ENCODE results near the gene LRRC28. TPM values are rescaled to one million over a fixed set of nuclear protein-coding genes. Genes with fewer than 3 reads are reported as not detected.
A peak's percentile ranks its signal among the peaks of the same experiment; 100 is the strongest.

LRRC28 gene
- total RNA-seq, 1 donor from 2014 or later = 34.2 TPM

GRCh38 chr15:99241752-99242151 lies 9.5 kb upstream of the LRRC28 start:
- Histone ChIP-seq H3K4me3 (ENCODE audit: low read depth, low read length) (no peak overlapping the region), H3K36me3 (ENCODE audit: control insufficient read depth, insufficient read depth, low read length) (no peaks in the 10 kb centered on the region), H3K27me3 (ENCODE audit: control insufficient read depth, insufficient read depth, low read length) (no peaks in the 10 kb centered on the region)
- DNase-seq (ENCODE audit: low read depth) = no peak
- no peak for TF ChIP-seq CTCF (IDR thresholded peaks at IDR 0.05; ENCODE audit: insufficient read depth, low read length, poor library complexity, severe bottlenecking)

GRCh38 chr15:99244306-99244705 lies 7.0 kb upstream of the LRRC28 start:
- no peak for DNase-seq (ENCODE audit: low read depth)
- TF ChIP-seq CTCF (IDR thresholded peaks at IDR 0.05; ENCODE audit: insufficient read depth, low read length, poor library complexity, severe bottlenecking) = no peak
- no peaks in the 10 kb centered on the region for H3K27me3 ChIP-seq (ENCODE audit: control insufficient read depth, insufficient read depth, low read length)
- H3K4me3 ChIP-seq (ENCODE audit: low read depth, low read length) = no peak overlapping the region
- no peaks in the 10 kb centered on the region for H3K36me3 ChIP-seq (ENCODE audit: control insufficient read depth, insufficient read depth, low read length)

GRCh38 chr15:99247062-99247461 lies 4.2 kb upstream of the LRRC28 start:
- no peak for TF ChIP-seq CTCF (IDR thresholded peaks at IDR 0.05; ENCODE audit: insufficient read depth, low read length, poor library complexity, severe bottlenecking)
- Histone ChIP-seq H3K27me3 (ENCODE audit: control insufficient read depth, insufficient read depth, low read length) (no peaks in the 10 kb centered on the region), H3K36me3 (ENCODE audit: control insufficient read depth, insufficient read depth, low read length) (no peaks in the 10 kb centered on the region), H3K4me3 (ENCODE audit: low read depth, low read length) (no peak overlapping the region)
- no peak for DNase-seq (ENCODE audit: low read depth)

- TF ChIP-seq CTCF (IDR thresholded peaks at IDR 0.05; ENCODE audit: insufficient read depth, low read length, poor library complexity, severe bottlenecking) = no peak
- no peak for DNase-seq (ENCODE audit: low read depth)
- Histone ChIP-seq H3K36me3 (ENCODE audit: control insufficient read depth, insufficient read depth, low read length) (no peaks in the 10 kb centered on the region), H3K4me3 (ENCODE audit: low read depth, low read length) (peak overlapping the region; percentile 25), H3K27me3 (ENCODE audit: control insufficient read depth, insufficient read depth, low read length) (no peaks in the 10 kb centered on the region)
Observed at GRCh38 chr15:99248000-99248715, 3.1 kb upstream of the LRRC28 start.

- Histone ChIP-seq H3K27me3 (ENCODE audit: control insufficient read depth, insufficient read depth, low read length) (no peaks in the 10 kb centered on the region), H3K36me3 (ENCODE audit: control insufficient read depth, insufficient read depth, low read length) (no peaks in the 10 kb centered on the region), H3K4me3 (ENCODE audit: low read depth, low read length) (peak within 1 kb of the TSS; percentile 79)
- no peak for TF ChIP-seq CTCF (IDR thresholded peaks at IDR 0.05; ENCODE audit: insufficient read depth, low read length, poor library complexity, severe bottlenecking)
- peak; percentile 81 for DNase-seq (ENCODE audit: low read depth)
Observed at GRCh38 chr15:99249270-99249841, 1.9 kb upstream of the LRRC28 start, which contains the start of gene TTC23. Gene TTC23 (minus strand): TSS chr15:99249581. CDS start chr15:99228712, 20,869 bp downstream.
